ENCODE measurements around the gene SH2D3C. TPM values are rescaled to one million over a fixed set of nuclear protein-coding genes. Genes with fewer than 3 reads are reported as not detected.

The SH2D3C gene
- polyA plus RNA-seq, 2 of the 4 experiments (the other 2 are of a cell fraction), result 0.06 TPM

- FAIRE-seq (no peak), ATAC-seq (no peak), DNase-seq (ENCODE audit: low read depth in 1 of 2, low spot score in 1 of 2) (no peak)
- ChIA-PET POLR2A (no interaction called here), CTCF (interaction anchor here (0.6 to 15.7 kb wide), 8 partner anchors 10 to 226 kb away, joined by 3 to 243 read pairs (median 14); partner anchors contain the start of genes CDK9 and SH2D3C)
- H3K27ac ChIP-seq, result no peak overlapping the region
- peaks cover 5% of the 10 kb centered on the region; the same call in 1 of the 3 replicates for H3K4me1 ChIP-seq
- no peak overlapping the region for H3K4me3 ChIP-seq
- TF ChIP-seq RAD21 (conservative IDR thresholded peaks at IDR 0.05 in 1 of 2, IDR thresholded peaks at IDR 0.05 in 1 of 2), result no peak
- no peak for TF ChIP-seq GATA3 (IDR thresholded peaks at IDR 0.05; ENCODE audit: borderline replicate concordance)
- no peak for TF ChIP-seq BCL3 (IDR thresholded peaks at IDR 0.05)
- TF ChIP-seq PBX3 (IDR thresholded peaks at IDR 0.05), result no peak
- no peak for TF ChIP-seq ZNF302 (CRISPR knock-in tag; IDR thresholded peaks at IDR 0.05)
- TF ChIP-seq CHD4 (IDR thresholded peaks at IDR 0.05; ENCODE audit: borderline replicate concordance), result no peak
- no peak for TF ChIP-seq HES2 (IDR thresholded peaks at IDR 0.05)
- TF ChIP-seq RNF2 (IDR thresholded peaks at IDR 0.05; ENCODE audit: borderline replicate concordance, low read depth), result no peak
- no peak for TF ChIP-seq MYC (IDR thresholded peaks at IDR 0.05; ENCODE audit: borderline replicate concordance, low read length)
- TF ChIP-seq ELK1 (IDR thresholded peaks at IDR 0.05; ENCODE audit: low read depth, low read length), result no peak
- TF ChIP-seq HEYL (CRISPR knock-in tag; IDR thresholded peaks at IDR 0.05), result no peak
- TF ChIP-seq HMGXB4 (CRISPR knock-in tag; IDR thresholded peaks at IDR 0.05; ENCODE audit: borderline replicate concordance), result no peak
- TF ChIP-seq TFCP2L1 (CRISPR knock-in tag; IDR thresholded peaks at IDR 0.05), result no peak
- TF ChIP-seq SREBF2 (IDR thresholded peaks at IDR 0.05), result no peak
- no peak overlapping the region for H3K4me2 ChIP-seq
- H3K9me3 ChIP-seq, result no peaks in the 10 kb centered on the region
- 84% methylated on average over 7 of the region's 9 CpGs for WGBS (ENCODE audit: missing lambda C conversion rate)
Observed at GRCh38 chr9:127730262-127730661, 48.2 kb downstream of the SH2D3C start.

GRCh38 chr9:127729522-127730256 is 48.8 kb downstream of the SH2D3C start:
- CTCF ChIA-PET, result interaction anchor here (0.6 to 15.7 kb wide), 11 partner anchors 9 to 225 kb away, joined by 3 to 243 read pairs (median 3); partner anchors contain the start of gene CDK9
- TF ChIP-seq ZSCAN20 (CRISPR knock-in tag; IDR thresholded peaks at IDR 0.05), result no peak
- no peak for TF ChIP-seq MAX (IDR thresholded peaks at IDR 0.05)
- no peak for TF ChIP-seq ZFP36 (IDR thresholded peaks at IDR 0.05; ENCODE audit: borderline replicate concordance, partially characterized antibody)
- TF ChIP-seq EHF (CRISPR knock-in tag; IDR thresholded peaks at IDR 0.05), result no peak
- TF ChIP-seq PHF8 (IDR thresholded peaks at IDR 0.05; ENCODE audit: borderline replicate concordance, low read depth), result no peak
- no peak for TF ChIP-seq HDAC2 (IDR thresholded peaks at IDR 0.05)
- no peak for TF ChIP-seq BCL3 (IDR thresholded peaks at IDR 0.05)
- no peak for TF ChIP-seq RARB (CRISPR knock-in tag; IDR thresholded peaks at IDR 0.05)
- no peak for TF ChIP-seq ZC3H11A (IDR thresholded peaks at IDR 0.05)
- no peak for TF ChIP-seq ATOH8 (CRISPR knock-in tag; IDR thresholded peaks at IDR 0.05; ENCODE audit: low read depth)
- no peak for TF ChIP-seq HEYL (CRISPR knock-in tag; IDR thresholded peaks at IDR 0.05)
- no peak for TF ChIP-seq TFCP2L1 (CRISPR knock-in tag; IDR thresholded peaks at IDR 0.05)
- FAIRE-seq (no peak), ATAC-seq (no peak), DNase-seq (ENCODE audit: low read depth in 1 of 2, low spot score in 1 of 2) (no peak)
- Histone ChIP-seq H3K4me1 (peaks cover 5% of the 10 kb centered on the region; the same call in 1 of the 3 replicates), H3K27ac (no peak overlapping the region), H3K9me3 (no peaks in the 10 kb centered on the region), H3K4me3 (no peak overlapping the region), H3K4me2 (no peak overlapping the region)
- POLR2A ChIA-PET, result no interaction called here
- 83% methylated on average over 10 of the region's 18 CpGs for WGBS (ENCODE audit: missing lambda C conversion rate)

Measured in A549 (cell line).